Loucy (cell line): ENCODE data around the gene MCF2L2.

Source experiments
- H2AFZ ChIP-seq: fragments of 200-600 bp; sonication (generic); 2 replicates; pipeline ENCODE4 v1.6.0; 2016; ENCODE audit warnings: antibody characterized with exemption, mild to moderate bottlenecking, low read length, moderate library complexity
- H3F3A ChIP-seq: fragments of 200-600 bp; 2 replicates; pipeline ENCODE4 v1.6.0; 2016; ENCODE audit warnings: antibody characterized with exemption, low read depth, mild to moderate bottlenecking
- H3K27me3 ChIP-seq: fragments of 200-600 bp; sonication (generic); 2 replicates; pipeline ENCODE4 v1.6.1; 2014; ENCODE audit warnings: low read length, mild to moderate bottlenecking; ENCODE audit not compliant: insufficient read depth, poor library complexity, severe bottlenecking
- H3K36me3 ChIP-seq: fragments of 200-600 bp; sonication (generic); 2 replicates; pipeline ENCODE4 v1.6.1; 2016; ENCODE audit warnings: low read length; ENCODE audit not compliant: insufficient read depth
- H3K4me1 ChIP-seq: fragments of 200-600 bp; sonication (generic); 2 replicates; pipeline ENCODE4 v1.5.1; 2014; ENCODE audit warnings: low read length, mild to moderate bottlenecking; ENCODE audit not compliant: insufficient read depth, poor library complexity, severe bottlenecking
- H3K4me2 ChIP-seq: fragments of 200-600 bp; sonication (generic); 2 replicates; pipeline ENCODE4 v1.6.0; 2014; ENCODE audit warnings: antibody characterized with exemption, low read length, low read depth, mild to moderate bottlenecking; ENCODE audit not compliant: poor library complexity, severe bottlenecking
- H3K4me3 ChIP-seq: fragments of 200-600 bp; sonication (generic); 2 replicates; pipeline ENCODE4 v1.5.1; 2014; ENCODE audit warnings: low read length, mild to moderate bottlenecking, mixed read lengths; ENCODE audit not compliant: poor library complexity, severe bottlenecking
- H3K79me2 ChIP-seq: fragments of 200-600 bp; sonication (generic); 2 replicates; pipeline ENCODE4 v1.6.1; 2014; ENCODE audit warnings: low read length; ENCODE audit not compliant: insufficient read depth
- H3K9ac ChIP-seq: fragments of 200-600 bp; sonication (generic); 2 replicates; pipeline ENCODE4 v1.6.0; 2014; ENCODE audit warnings: mild to moderate bottlenecking, low read depth, low read length, moderate library complexity; ENCODE audit not compliant: poor library complexity, severe bottlenecking
- H3K9me2 ChIP-seq: fragments of 200-600 bp; sonication (generic); replicated peaks from 2 replicates; pipeline ENCODE4 v1.6.1; 2016; ENCODE audit warnings: low read depth, low read length, mixed read lengths
- H3K9me3 ChIP-seq: fragments of 200-600 bp; sonication (generic); 2 replicates; pipeline ENCODE4 v1.6.1; 2014; ENCODE audit warnings: mild to moderate bottlenecking, antibody characterized with exemption, low read length, low read depth; ENCODE audit not compliant: insufficient read depth
- H4K20me1 ChIP-seq: fragments of 200-600 bp; sonication (generic); 2 replicates; pipeline ENCODE4 v1.6.0; 2014; ENCODE audit warnings: antibody characterized with exemption, low read length, mild to moderate bottlenecking; ENCODE audit not compliant: insufficient read depth, poor library complexity, severe bottlenecking
- EZH2phosphoT487 ChIP-seq: fragments of 200-600 bp; IDR thresholded peaks from 2 replicates; pipeline ENCODE4 v1.6.1; 2018; ENCODE audit warnings: antibody characterized with exemption, mild to moderate bottlenecking, moderate library complexity, borderline replicate concordance
- TF ChIP-seq, protein P1 (sequence below): fragments of 200-600 bp; sonication (generic); conservative IDR thresholded peaks from 2 replicates; pipeline ENCODE4 v1.5.1; 2014; ENCODE audit warnings: mild to moderate bottlenecking, antibody characterized with exemption, low read length

The MCF2L2 gene

DNA sequence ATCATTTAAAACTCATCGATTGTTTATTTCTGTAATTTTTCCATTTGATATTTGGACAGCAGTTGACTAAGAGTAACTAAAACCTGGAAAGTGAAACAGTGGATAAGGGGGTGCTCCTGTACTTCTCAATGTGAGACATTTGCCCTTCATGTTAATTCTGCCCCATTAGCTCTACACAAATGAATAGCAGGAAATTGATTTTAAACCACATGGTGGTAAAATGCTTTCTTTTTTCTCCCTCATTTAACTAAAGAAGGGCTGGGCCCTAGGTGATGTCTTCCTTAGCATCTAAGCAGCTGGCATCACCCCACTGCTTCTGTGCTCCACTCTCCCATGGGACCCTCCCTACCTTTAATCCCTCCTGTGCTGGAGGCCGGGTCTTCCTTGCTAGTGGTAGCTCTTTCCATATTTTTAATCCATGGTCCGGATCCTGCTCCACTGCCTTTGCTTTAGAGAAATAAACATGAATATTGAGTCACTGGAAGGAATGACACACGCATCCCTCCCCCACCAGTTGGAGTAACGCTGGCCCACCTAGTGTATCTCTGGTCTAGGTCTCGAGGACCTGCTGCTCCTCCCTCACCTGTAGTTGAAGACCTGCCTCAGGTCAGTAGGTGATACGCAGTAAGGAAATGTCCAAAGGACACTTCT lies 235.6 kb downstream of the MCF2L2 start:
- TF ChIP-seq, protein P1, sequence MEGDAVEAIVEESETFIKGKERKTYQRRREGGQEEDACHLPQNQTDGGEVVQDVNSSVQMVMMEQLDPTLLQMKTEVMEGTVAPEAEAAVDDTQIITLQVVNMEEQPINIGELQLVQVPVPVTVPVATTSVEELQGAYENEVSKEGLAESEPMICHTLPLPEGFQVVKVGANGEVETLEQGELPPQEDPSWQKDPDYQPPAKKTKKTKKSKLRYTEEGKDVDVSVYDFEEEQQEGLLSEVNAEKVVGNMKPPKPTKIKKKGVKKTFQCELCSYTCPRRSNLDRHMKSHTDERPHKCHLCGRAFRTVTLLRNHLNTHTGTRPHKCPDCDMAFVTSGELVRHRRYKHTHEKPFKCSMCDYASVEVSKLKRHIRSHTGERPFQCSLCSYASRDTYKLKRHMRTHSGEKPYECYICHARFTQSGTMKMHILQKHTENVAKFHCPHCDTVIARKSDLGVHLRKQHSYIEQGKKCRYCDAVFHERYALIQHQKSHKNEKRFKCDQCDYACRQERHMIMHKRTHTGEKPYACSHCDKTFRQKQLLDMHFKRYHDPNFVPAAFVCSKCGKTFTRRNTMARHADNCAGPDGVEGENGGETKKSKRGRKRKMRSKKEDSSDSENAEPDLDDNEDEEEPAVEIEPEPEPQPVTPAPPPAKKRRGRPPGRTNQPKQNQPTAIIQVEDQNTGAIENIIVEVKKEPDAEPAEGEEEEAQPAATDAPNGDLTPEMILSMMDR = no peak
- TF ChIP-seq EZH2phosphoT487 = no peak
- Histone ChIP-seq H3F3A (no peaks in the 10 kb centered on the region), H3K27me3 (no peaks in the 10 kb centered on the region), H4K20me1 (no peaks in the 10 kb centered on the region), H3K36me3 (no peaks in the 10 kb centered on the region), H3K9me2 (no peaks in the 10 kb centered on the region), H3K4me2 (no peak overlapping the region), H3K4me1 (no peaks in the 10 kb centered on the region), H2AFZ (no peak overlapping the region), H3K79me2 (no peaks in the 10 kb centered on the region), H3K9ac (no peak overlapping the region), H3K4me3 (no peak overlapping the region), H3K9me3 (no peaks in the 10 kb centered on the region)

DNA sequence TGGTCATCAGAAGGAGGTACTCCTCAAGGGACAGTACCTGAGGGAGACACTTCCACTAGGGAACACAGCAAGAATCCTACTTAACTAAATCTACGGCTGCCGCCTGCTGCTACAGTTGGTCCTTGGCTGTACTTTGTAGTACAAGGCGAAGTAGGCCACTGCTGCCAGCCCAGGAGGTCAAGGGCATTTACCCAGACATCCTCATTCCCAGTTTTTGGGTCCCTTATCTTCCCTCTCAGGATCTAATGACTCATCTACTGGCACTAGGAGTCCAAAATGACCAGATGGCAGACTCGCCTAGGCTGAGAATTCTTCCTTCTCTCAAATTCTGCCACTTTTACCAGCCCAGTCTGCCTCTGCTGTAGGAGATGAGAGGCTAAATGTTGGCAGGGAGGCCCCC lies 238.8 kb downstream of the MCF2L2 start:
- no peak overlapping the region for H3K9ac ChIP-seq
- H3K9me3 ChIP-seq = no peaks in the 10 kb centered on the region
- H3K36me3 ChIP-seq = no peaks in the 10 kb centered on the region
- no peaks in the 10 kb centered on the region for H3K27me3 ChIP-seq
- H3K79me2 ChIP-seq = no peaks in the 10 kb centered on the region
- no peaks in the 10 kb centered on the region for H4K20me1 ChIP-seq
- no peak for TF ChIP-seq EZH2phosphoT487
- TF ChIP-seq, protein P1 = no peak
- H3K4me1 ChIP-seq = no peaks in the 10 kb centered on the region
- no peaks in the 10 kb centered on the region for H3K9me2 ChIP-seq
- no peak overlapping the region for H3K4me3 ChIP-seq
- H3F3A ChIP-seq = no peaks in the 10 kb centered on the region
- no peak overlapping the region for H2AFZ ChIP-seq
- no peak overlapping the region for H3K4me2 ChIP-seq

DNA sequence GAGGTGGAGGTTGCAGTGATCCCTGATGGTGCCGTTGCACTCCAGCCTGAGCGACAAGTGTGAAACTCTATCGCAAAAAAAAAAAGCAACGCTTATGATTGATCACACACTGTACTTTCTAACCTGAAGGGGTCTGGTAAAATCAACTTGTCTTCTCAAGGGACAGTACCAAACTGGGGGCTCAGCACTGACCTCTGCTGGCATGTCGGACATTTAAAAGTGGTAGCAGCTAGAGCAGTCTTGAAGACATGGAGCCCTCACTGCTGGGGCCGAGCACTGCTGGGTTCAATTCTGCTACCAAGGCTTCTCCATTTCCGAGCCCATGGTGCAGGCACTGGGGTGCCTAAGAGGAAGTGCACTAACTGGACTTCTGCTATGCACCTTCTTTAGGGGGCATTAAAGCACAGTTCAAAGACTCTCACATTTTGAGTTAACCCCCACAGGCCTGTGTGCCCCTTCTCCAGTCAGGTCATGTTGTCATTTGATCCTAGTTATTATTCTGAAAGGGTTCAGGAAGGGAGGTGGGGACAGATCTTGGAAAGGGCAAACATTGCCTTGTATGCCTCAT lies 239.4 kb downstream of the MCF2L2 start:
- H3K36me3 ChIP-seq = no peaks in the 10 kb centered on the region

More for the DNA sequence above, 239.4 kb downstream of the MCF2L2 start:
- Histone ChIP-seq H3K4me3 (no peak overlapping the region), H2AFZ (no peak overlapping the region), H3K9me3 (no peaks in the 10 kb centered on the region), H3K4me1 (no peaks in the 10 kb centered on the region), H3K9ac (no peak overlapping the region), H3K79me2 (no peaks in the 10 kb centered on the region), H3K4me2 (no peak overlapping the region), H4K20me1 (no peaks in the 10 kb centered on the region), H3K9me2 (no peaks in the 10 kb centered on the region), H3K27me3 (no peaks in the 10 kb centered on the region), H3F3A (no peaks in the 10 kb centered on the region)
- no peak for TF ChIP-seq EZH2phosphoT487
- TF ChIP-seq, protein P1 = peak; percentile 68
